T-helper 9 cell (primary cell): Measurements from ENCODE around the gene COL9A3.

Experiments used
- DNase-seq: peaks from one replicate; pipeline ENCODE4 v3.0.0-alpha.2; 2020

Gene COL9A3

DNA sequence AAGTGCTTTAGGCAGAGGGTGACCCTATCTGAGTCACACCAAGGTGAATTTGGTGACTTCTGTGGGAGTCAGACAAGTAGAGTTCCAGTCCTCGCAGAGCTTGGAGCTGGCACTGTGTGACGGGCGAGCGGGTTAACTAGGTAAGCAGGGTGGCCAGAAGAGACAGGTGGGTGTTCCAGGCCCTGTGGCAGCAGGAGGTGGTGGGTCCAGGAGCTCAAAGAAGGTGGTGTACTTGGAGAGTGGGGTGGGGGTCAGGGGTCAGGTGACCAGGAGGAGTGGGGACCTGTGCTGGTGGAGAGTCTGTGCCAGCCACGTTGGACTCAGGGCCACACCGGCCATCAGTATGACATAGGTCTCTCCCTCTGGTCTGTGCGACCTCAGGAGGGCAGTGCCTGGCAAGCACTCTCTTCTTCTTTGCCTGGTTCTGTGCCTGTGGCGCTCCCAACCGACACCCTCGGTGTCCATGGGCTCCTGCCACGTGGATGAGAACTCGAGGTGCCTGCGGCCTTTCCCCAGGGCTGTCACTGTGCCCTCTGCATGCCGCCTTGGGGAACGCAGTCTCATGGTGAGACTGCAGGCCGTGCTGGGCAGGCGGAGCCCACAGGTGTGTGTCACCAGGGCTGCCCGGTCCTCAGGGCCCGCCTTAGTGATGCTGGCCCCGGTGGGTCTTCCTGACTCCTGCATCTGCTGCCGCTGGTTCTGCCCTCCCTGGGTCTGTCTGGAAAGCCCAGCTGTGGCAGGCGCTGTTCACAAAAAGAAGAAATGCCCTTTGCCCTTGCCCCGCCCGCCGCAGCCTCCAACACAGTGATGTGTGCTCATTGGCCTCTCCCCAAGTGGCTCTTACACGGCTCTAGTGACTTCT, 18.9 kb upstream of the COL9A3 start:
- no peak for DNase-seq

DNA sequence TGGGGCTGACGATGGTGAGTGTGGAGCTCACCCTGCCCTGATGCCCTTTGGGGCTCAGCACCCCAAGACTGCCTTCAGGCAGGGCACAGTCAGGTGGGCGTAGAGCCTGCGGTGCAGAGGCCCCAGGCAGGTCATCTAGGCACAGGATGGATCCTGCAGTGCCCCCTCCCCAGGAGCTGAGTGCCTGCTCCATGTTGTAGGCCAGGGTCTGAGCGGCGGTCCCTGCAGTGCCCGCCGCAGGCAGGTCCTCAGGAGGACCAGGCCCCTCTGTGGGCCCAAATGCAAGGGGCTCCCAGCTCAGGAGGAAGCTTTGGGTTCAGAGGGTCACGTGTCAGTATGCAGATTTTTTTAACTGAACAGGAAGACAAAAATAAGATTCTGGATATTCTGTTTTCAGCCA, 17.8 kb upstream of the COL9A3 start:
- DNase-seq: no peak

DNA sequence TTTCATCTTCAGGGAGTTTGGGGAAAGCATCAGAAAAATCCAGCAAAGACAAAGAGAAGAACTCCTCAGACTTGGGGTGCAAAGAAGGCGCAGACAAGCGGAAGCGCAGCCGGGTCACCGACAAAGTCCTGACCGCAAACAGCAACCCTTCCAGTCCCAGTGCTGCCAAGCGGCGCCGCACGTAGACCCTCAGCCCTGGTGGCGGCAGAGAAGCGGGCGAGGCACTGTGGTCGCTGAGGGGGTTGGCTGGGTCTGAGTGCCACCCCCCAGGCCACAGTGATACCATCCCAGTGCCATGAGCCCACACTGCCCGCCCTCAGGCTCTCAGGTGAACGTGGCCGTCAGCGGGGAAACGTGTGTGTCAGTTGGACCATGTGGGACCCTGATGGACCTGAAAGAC, 17.4 kb upstream of the COL9A3 start:
- DNase-seq: no peak

DNA sequence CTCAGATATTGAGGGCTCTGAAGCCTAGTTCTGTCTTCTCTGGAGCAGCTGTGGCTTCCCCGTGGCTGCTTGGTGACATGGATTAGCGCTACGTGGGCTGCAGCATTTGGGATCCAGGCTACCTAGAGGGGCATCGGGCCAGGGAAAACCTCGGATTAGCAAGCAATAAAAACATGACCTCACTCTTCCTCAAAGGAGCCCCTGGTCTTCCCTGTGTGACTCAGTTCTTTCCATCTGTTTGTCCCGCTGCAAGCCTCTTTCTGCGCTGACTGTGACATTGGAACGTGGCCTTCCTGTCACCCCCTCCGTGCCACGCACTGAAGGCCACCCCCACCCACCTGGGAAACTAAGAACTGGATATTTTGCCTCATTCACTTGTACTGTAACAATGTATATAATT, 17.0 kb upstream of the COL9A3 start:
- DNase-seq: no peak

DNA sequence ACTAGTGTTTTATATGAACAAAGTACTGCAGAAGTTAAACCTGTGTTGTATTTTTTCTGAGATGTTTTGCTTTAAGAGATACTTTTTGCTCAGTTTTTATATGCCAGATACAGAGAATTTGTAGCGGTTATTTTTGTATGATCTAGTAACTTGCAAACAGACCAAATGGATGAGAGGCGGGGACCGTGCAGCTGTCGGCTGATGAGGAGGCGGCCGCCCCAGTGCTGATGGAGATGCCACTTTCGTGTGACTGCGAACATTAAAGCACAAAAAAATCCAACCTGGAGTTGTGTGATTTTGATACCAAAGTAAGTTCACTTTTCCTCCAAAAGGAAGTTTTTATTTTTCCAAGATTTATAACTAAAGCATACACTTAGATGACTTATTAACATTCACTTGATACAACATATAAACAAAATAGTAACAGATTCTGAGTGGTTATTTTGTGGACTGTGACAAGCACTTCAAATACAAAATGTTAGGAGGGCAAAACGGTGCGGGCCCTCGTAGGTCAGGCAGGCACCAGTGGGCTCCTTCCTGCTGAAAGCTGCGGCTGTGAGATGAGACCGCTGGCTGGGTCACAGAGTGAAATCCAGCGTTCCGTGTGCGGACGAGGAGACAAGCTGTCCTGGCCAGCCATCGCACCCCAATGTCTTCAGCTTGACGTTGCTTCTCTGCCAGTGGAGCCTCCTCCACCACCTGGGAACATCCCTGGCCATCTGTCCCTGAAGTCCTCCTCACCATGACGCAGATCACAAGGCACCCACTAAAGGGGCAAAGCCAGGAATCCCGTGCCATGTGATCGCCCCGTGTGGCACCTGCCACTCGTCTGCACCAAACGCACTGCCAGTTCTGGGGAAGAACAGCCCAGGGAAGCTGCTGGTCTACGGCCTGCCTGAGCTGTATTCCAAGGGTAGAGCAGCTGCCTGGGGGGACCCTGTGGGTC, 16.3 kb upstream of the COL9A3 start:
- DNase-seq: no peak

DNA sequence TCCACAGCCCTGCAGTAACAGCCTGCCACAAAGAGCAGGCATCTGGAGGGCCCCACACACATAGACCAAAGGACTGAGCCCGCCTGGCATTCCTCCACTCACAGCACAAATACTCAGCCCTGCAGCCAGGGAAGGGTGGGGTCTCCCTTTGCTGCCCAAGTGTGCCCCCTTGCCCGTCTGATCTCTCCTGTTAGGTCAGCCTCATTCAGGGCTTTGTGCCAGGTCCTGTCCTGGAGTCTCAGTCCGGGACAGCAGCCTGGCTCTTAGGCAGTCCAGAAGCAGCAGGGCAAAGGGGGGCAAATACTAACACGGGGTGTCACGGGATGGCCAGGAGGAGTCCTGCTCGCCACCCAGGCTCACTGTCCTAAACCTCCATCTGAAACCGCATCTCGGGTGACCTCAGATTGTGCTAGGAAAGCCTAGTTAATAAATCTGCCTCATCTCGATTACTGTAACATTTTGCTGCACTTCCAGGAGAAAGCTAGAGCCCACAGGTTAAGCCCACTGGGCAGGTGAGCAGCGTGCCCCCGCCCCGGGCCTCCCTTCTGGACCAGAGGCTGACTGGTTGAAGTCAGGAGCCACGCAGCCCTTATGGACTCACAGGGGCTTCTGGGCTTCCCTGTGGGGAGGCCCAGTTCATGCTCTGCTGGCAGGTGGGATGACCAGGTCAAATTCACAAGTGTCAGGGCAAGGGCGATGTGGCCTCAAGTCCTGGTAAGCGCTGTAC, 15.4 kb upstream of the COL9A3 start:
- DNase-seq: no peak

DNA sequence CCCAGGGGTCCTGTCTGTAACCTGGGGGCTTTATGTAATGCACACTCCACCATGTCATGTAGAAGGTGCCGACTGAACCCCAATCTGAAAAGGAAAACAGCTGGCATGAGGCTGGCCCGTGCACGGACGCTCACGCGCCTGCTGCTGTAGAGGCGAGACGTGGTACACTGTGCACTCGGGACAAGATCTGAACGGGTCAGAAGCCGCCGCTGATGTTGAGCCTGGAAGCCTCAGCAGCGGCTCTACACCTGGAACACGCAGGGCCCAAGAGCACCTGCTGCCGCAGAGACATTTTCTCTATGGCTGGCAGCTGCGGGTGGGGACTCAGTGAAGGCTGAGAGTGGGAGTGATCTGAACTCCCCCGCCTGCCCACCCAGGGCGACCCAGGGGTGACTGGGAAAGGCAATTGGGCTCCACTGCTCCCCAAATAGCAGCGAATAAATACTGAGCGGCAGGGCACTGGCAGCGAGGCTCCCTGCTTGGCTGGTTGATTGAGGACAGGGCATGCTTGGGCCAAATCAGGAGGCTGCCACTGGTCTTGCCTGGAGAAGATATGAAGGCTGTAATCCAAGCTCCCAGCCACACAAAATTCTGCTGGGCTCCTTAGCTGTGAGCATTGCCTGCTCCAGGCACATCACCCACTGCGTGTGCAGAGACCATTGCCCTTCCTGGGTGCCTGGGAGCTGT, 14.7 kb upstream of the COL9A3 start:
- DNase-seq: no peak

DNA sequence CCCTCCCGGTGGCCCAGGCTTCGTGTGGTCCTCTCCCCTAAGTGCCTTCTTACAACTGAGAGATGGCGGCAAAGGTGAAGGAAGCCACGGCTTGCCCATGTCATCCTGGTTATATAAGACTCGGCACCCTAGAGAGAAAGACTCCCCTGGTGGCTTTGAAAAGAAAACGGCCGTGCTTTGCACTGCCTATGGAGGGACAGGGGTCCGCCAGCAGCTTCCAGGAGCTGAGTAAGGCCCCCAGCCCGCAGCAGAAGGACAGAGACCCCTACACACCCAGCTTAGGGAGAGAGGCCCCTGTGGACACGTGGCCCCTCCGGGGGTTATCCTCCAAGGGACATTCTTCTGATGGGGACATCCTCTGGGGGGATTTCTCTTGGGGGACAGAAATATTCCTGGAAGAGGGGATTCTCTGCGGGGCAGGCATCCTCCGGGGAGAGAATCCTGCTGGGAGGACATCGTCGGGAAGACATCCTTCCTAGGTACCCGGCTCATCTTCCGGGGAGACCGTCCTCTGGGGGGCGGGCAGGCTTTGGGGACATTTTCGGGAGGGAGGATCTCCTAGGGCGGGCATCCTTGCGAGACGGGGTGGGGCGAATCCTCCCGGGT, 12.7 kb upstream of the COL9A3 start:
- no peak for DNase-seq

DNA sequence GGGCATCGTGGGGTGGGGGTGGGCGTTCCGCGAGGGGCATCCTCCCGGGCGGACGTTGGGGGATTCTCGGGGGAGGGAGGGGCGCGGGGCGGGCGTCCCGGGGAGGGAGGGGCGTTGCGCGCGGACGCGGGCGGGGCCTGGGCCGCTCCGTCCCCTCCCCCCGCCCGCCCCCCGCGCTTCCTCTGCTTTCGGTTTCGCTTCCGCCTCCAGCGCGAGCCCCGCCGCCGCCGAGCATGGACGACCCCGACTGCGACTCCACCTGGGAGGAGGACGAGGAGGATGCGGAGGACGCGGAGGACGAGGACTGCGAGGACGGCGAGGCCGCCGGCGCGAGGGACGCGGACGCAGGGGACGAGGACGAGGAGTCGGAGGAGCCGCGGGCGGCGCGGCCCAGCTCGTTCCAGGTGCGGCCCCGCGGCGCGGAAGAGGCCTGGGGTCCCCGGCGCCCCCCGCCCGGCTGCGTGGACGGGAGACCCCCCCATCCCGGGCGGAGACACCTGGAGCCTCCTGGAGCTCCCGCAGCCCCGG, 12.2 kb upstream of the COL9A3 start, which contains the start of gene OGFR:
TSS of gene OGFR (plus strand) at position 209 of the 528 bp plus-strand sequence. CDS start at position 234, 25 bp downstream.
- peak; percentile 70 for DNase-seq

DNA sequence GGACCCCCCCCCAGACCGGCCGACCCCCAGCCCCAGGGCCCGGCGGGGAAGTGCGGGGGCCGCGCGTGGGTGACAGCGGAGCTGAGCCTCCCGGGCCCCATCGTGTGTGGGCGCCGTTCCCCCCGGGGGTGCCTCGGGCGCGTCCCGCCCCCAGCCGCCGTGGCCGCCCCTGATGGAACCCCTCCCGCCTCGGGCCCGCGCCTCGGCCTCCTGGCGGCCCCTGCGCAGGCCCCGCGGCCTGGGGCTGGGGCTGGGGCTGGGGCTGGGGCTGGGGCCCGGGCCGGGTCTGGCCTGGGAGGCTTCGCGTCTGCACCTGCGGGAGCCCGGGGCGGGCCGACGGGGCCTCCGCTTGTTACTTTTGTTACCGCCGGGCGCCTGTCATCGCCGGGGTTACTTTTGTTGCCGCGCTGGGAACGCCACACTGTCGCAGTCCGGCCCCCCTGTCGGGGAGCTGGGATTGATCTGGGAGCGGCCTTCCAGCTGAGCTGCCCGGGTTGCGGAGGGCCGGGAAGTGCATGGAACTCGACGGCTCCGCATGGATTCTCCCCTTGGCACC, 11.6 kb upstream of the COL9A3 start:
- DNase-seq: no peak

DNA sequence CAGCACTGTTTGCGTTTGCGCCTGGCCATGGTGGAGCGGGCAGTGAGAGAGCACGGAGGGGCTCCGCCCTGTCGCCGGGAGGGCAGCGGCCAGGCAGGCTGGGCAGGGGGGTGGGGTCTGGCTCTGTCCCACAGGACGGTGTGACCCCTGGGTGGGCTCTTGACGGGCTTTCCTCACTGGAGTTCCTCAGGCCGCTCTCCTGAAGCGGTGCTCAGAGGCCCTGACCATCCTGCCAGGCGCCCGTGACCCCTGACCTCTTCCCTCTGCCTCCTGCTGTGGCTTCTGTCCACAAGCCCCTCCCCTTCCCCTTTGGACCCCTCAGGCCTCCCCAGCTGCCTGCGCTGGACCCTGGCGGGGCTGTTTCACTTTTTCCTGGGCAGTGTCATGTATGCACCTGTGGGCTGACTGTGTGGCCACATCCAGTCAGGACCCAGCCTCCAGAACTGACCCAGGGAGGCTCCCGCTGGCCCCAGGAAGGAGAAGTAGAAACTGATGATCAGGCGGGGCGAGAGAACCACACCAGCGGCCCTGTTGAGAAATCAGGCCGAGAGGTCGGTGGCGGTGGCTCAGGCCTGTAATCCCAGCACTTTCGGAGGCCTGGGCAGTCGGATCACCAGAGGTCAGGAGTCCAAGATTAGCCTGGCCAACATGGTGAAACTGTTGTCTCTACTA, 11.0 kb upstream of the COL9A3 start:
- no peak for DNase-seq

DNA sequence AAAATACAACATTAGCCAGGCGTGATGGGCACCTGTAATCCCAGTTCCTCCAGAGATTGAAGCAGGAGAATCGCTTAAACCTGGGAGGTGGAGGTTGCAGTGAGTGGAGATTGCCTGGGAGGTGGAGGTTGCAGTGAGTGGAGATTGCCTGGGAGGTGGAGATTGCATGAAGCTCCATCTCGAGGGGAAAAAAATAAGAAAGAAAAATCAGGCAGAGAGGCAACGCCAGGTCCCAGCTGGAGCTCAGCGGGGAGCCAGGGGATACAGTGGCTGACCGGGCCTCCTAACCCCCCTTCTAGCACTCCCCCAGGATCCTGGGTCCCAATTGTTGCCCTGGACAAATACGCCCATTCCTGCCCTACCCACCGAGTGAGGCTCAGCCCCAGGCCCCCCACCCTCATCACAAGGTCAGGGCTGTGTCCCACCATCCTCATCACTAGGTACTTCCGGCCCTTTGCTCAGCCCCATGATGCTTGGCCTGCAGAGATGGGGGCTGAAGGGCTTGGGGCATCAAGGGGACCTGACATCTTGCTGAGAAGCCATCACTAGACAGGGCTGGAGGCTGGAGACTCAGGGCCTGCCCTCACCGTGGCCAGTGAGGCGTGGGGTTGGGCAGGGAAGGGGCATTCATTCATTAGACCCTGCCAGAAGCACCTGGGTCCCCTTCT, 10.3 kb upstream of the COL9A3 start:
- DNase-seq: no peak

DNA sequence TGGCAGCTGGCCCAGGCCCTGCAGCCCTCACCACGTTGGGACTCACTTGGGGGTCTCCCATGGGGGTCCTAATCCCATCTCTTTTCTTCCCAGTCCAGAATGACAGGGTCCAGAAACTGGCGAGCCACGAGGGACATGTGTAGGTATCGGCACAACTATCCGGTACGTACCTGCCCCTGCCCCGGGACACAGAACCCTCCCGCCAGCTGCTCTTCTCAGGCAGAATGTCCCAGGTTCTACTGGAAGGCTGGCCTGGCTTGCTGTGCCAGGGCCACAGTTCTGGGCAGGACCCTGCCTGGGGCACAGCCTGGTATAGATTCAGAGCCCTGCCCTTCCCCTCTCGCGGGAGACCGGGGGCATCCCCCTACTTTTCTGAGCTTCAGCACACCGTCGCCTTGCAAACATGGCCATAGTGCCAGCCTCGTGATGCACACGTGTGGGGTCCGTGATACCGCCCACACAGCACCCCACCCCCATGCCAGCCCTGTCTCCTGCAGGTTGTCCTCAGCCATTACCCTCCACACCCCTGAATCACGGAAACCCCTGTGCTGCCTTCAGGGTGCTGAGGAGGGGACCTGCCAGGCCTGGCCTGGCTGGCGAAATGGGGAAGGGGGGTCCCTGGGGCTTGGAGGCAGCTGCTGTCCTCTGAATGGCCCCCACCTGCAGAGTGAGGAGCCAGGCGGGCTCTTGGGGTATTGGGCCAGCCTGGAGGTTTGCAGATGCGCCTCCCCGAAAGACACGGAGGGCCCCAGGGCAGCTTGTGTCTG, 9.2 kb upstream of the COL9A3 start:
- DNase-seq: no peak

DNA sequence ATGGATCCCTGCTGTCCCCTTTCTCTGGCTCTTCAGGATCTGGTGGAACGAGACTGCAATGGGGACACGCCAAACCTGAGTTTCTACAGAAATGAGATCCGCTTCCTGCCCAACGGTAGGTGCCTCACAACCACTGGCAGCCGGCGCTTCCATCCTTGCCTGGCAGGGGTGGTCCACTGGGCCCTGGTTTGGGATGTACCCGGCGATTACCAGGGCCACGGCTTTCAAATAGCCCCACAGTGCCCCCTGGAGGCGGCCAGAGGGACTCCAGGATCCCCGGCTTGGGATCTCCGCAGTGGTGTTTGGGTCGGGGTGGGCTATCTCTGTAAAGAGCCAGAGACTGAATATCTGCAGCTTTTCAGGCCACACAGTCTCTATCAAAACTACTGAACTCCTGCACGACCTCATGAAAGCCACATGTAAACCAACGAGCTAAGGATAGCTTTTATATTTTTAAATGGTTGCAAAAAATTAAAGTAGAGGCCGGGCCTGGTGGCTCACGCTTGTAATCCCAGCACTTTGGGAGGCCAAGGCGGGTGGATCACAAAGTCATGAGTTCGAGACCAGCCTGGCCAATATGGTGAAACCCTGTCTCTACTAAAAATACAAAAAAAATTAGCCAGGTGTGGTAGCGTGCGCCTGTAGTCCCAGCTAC, 8.5 kb upstream of the COL9A3 start:
- peak; percentile 79 for DNase-seq

DNA sequence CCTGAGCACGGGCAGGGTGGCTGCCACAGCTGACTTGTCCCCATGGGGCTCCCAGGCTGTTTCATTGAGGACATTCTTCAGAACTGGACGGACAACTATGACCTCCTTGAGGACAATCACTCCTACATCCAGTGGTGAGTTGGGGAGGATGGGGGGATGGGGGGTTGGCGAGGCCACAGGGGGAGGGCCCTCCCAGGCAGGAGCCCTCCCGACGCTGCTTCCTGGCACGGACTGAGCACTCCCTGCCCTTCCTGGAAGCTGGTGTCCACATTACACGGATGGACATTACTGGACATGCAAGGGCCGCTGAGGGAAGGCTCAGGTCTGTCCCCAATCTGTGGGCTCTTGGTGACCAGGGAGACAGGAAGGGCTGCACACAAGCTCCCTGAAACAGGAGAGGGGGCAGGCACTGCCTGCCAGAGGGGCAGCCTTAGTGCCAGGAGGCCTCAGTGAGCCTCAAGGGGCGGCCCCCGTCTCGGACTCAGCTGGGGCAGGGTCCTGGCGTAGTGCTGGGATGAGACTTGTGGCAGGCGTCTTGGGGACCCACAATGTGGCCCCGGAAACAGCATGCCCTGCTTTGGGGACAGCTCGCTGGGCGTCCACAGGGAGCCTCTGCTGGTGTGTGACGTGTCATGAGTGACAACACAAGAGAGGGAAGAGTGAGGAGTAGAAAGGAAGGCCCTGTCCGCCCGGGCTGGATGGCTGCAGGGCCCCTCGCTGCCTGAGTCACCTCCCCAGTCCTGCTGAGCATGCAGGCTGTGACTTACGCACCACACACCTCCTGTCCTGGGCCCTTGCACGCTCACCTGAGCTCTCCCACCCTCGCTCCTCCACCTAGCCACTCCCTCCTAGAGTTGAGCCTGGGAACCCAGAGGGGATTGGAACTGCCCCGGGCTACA, 7.1 kb upstream of the COL9A3 start:
- DNase-seq: no peak

DNA sequence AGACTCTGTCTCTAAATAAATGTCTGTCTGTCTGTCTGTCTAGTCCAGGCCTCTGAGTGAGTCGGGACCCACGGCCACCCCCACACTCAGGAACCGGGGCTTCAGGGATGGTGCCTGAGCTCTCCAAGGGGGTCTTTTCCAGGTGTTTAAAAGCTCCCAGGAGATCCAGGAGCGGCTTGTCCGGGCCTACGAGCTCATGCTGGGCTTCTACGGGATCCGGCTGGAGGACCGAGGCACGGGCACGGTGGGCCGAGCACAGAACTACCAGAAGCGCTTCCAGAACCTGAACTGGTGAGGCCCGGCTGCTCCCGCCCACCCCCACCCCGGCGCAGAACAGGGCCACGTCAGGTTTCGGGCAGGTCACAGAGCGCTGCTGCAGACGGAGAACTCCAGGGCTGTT, 5.5 kb upstream of the COL9A3 start:
- DNase-seq: no peak

DNA sequence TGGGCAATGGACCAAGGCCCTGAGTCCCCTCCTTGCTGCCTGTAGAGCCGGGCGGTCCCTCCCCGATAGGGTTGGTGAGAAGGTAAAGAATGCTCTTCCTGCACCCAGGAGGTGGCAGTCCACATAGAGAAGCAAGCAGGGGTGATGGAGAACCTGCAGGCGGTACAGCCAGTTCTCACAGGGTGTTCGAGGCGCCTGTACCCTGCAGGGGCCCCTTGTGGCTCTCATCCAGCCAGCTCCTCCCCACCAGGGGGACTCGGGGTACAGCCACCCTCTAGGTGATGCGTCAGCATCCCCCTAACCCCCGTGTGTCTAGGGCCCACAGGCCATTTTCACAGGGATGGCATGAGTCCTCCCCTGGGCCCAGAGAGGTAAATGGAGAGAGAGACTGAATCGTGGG, 5.1 kb upstream of the COL9A3 start:
- DNase-seq: no peak
